ENCODE measurements around the gene ADGRF1.

DNA sequence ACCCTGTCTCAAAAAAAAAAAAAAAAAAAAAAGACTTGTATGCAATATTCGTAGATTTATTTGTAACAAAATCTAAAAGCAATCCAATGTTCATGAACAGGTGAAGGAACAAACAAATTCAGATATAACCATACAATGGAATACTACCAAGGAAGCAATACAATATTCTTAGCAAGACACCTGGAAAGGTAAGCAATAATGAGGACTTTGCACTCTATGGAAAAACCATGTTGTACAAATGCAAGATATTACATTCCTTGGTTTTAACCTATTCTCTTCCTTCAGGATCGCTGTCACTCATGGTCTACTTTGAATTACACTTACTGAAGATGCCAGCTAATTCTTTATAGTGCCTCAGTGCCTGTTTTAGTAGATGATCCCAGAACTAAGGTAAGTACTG is 14.7 kb upstream of the ADGRF1 start:
- TF ChIP-seq, protein P1, sequence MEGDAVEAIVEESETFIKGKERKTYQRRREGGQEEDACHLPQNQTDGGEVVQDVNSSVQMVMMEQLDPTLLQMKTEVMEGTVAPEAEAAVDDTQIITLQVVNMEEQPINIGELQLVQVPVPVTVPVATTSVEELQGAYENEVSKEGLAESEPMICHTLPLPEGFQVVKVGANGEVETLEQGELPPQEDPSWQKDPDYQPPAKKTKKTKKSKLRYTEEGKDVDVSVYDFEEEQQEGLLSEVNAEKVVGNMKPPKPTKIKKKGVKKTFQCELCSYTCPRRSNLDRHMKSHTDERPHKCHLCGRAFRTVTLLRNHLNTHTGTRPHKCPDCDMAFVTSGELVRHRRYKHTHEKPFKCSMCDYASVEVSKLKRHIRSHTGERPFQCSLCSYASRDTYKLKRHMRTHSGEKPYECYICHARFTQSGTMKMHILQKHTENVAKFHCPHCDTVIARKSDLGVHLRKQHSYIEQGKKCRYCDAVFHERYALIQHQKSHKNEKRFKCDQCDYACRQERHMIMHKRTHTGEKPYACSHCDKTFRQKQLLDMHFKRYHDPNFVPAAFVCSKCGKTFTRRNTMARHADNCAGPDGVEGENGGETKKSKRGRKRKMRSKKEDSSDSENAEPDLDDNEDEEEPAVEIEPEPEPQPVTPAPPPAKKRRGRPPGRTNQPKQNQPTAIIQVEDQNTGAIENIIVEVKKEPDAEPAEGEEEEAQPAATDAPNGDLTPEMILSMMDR (conservative IDR thresholded peaks at IDR 0.05 in 1 of 2, IDR thresholded peaks at IDR 0.05 in 1 of 2; ENCODE audit: low read depth in 1 of 2, low read length in 2 of 2) = no peak
- no peak for TF ChIP-seq EZH2 (IDR thresholded peaks at IDR 0.05; ENCODE audit: low read length, missing control alignments)
